22Rv1 (cell line): ENCODE results near the gene PARD3B.
"Not testable (repeated sequence)": the region's sequence is repeated elsewhere in the genome, so short reads cannot be mapped to it uniquely, and the experiment has no call there.

Experiments
- H3K27ac ChIP-seq: fragments of 450-650 bp; 2 replicates; pipeline ENCODE4 v1.5.1; 2017
- ZFX ChIP-seq: fragments of 450-650 bp; IDR thresholded peaks from 2 replicates; pipeline ENCODE4 v1.6.1; 2017; ENCODE audit warnings: antibody characterized with exemption, borderline replicate concordance
- TF ChIP-seq, protein P1 (sequence below): fragments of 450-650 bp; IDR thresholded peaks from 2 replicates; pipeline ENCODE4 v1.5.1; 2017; ENCODE audit warnings: mild to moderate bottlenecking

Gene PARD3B

DNA sequence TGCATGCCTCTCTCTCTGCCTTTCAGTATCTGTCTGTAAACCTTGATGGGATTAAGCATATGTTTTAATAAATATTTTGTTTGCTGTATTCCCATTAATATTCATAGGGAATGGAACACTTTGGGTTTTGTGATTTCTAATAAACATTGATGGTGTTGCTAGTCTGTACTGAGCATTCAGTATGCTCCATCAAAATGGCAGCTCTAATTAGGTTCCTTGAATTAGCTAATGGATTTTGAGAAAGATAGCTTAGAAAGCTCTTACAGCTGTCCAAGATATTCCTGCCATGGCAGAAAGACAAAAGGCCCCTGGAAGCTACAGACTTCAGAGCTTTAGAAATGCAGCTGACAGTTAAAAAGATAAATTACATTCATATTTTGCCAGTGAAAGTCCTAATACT, 937.8 kb downstream of the PARD3B start:
- H3K27ac ChIP-seq: no peak overlapping the region
- no peak for TF ChIP-seq ZFX
- TF ChIP-seq, protein P1, sequence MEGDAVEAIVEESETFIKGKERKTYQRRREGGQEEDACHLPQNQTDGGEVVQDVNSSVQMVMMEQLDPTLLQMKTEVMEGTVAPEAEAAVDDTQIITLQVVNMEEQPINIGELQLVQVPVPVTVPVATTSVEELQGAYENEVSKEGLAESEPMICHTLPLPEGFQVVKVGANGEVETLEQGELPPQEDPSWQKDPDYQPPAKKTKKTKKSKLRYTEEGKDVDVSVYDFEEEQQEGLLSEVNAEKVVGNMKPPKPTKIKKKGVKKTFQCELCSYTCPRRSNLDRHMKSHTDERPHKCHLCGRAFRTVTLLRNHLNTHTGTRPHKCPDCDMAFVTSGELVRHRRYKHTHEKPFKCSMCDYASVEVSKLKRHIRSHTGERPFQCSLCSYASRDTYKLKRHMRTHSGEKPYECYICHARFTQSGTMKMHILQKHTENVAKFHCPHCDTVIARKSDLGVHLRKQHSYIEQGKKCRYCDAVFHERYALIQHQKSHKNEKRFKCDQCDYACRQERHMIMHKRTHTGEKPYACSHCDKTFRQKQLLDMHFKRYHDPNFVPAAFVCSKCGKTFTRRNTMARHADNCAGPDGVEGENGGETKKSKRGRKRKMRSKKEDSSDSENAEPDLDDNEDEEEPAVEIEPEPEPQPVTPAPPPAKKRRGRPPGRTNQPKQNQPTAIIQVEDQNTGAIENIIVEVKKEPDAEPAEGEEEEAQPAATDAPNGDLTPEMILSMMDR: no peak

DNA sequence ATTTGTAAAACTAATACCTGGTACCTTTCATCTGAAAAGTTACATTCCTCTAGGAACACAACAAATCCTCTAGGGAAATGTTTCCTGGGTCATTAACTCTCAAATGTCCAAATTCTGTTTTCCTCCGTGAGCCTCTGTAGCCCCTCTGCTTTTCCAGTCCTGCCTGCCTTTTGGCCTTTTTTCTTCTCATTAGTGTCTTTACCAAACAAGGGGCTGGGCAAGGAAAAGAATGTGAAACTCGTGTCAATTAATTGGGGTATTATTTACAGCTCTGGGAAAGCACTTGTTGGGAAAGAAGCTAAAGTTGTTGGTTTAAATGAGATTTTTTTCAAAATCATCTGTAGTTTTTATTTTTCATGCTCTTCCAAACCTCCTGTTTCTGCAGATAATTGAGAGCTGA, 938.9 kb downstream of the PARD3B start:
- no peak overlapping the region for H3K27ac ChIP-seq
- no peak for TF ChIP-seq ZFX
- TF ChIP-seq, protein P1: no peak

DNA sequence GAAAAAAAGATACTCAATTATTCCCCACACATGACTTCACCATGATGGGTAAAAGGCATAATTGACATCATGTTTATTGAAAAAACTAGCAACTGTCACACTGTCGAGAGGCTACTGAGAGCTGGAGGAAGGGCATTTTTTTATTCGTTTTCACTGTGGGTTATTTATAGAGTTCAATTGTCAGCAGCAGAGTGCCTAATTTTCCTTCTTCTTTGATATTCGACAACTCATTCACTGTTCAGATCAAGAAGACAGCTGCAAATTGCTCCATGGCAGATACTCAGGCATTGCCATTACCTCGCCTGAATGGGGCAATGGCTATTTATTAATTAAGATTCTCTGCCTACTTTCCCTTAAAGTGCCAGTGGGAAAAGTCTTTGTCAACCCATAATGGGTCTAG, 939.5 kb downstream of the PARD3B start:
- TF ChIP-seq, protein P1: no peak
- no peak for TF ChIP-seq ZFX
- H3K27ac ChIP-seq: no peak overlapping the region

DNA sequence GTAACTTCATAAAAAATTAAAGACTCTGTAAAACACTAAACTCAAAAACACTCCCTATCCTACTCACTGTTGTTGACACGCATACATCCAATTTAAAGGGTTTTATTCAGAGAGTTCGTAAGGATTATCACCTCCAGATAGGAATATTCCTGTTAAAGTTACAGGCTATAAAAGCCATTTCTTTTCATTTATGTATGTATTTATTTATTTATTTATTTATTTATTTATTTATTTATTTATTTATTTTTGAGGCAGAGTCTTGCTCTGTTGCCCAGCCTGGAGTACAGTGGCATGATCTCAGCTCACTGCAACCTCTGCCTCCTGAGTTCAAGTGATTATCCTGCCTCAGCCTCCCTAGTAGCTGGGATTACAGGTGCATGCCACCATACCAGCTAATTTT, 948.3 kb downstream of the PARD3B start:
- H3K27ac ChIP-seq: not testable (repeated sequence)

DNA sequence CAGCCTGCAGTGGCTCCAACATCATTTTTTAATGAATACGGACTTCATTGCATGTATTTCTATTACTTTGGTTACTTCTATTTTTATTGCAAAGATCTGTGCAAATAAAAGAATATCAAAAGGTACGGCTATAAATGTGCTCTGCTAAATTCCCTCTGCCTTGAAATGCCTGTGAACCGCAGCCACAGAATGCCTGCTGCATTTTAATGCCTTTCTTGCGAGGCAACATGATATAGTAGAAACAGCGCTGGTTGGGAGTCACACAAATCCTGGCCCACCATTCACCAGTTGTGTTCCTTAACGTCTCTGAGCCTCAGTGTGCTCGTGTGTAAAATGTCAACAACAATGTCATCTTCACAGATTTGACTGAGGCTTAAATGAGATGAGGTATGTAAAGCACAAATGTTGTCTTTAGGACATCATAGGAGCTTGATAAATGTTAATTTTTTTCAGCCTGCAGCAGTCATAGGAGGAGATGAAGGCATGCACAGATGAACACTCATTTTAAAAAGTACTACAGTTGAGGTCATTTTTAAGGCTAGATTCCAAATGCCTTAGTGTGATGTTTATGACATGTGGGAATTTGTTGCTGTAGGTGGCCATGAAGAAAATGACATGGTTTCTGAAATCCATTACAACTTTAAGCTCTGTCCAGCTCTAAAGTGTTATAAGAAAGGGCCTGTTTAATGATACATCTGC, 949.4 kb downstream of the PARD3B start:
- TF ChIP-seq, protein P1: no peak
- TF ChIP-seq ZFX: no peak
- no peak overlapping the region for H3K27ac ChIP-seq

DNA sequence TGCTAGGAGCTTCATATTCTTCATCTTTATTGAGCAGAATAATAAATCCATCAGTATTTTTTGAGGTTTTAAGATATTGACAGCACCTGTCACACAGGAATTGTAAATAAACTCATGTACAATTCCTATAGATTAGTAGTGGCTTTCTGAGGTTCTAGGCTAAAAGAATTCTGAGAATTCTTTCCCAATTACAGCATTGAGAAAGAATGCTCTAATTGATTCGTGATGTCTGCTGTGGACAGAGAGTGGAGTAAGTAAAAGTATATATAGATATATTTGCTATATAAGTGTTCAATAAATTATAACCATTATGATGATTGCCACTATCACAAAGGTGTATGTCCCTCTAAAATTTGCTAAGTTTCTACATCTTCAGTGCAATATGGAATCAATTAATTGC, 950.5 kb downstream of the PARD3B start:
- H3K27ac ChIP-seq: no peak overlapping the region
- TF ChIP-seq, protein P1: no peak
- no peak for TF ChIP-seq ZFX

DNA sequence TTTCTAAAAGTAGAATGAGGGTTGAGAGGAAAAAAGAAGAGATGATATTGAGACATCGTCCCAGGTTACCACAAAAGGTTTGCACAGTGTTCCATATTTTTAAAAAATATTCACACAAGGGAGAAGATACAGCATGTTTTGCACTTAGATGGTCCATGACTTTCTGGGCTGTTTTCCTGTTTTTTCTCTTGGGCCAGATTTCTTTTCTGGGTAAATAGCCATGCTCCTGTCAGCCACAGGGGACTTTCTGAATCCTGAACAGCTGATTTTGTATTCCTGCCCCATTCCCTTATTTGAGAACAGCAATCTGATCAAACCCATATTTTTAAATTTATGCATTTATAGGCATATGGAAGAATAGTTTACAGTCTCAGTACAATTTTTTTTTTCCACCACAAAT, 951.1 kb downstream of the PARD3B start:
- H3K27ac ChIP-seq: no peak overlapping the region
- TF ChIP-seq, protein P1: no peak
- TF ChIP-seq ZFX: no peak

DNA sequence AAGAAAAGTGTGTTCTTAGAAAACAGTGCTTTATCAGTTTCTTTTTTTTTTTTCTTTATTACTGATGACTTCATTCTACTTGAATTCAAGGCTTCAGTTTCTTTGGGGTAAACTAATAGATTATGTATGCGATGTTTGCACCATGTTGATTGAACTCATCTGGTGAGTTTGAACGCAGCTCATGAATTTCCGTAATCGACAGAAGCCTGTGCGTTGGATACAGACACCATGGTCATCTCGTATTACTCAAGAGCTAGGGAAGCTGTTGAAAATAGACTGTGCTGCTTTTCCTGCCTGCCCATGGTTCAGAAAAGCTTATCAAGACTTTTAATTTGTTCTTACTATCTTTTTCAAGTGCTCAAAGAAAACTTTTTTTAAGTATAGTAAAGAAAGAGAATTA, 951.5 kb downstream of the PARD3B start:
- no peak overlapping the region for H3K27ac ChIP-seq
- TF ChIP-seq, protein P1: no peak
- no peak for TF ChIP-seq ZFX
